Stimulated activated naive CD8-positive, alpha-beta T cell treated with anti-CD3 and anti-CD28 coated beads, Interleukin-15, amount 100 ng/mL, for 72 hours (primary cell): Measurements from ENCODE around the gene ANXA8.
A peak's percentile ranks its signal among the peaks of the same experiment; 100 is the strongest.
"Not testable (repeated sequence)": the region's sequence is repeated elsewhere in the genome, so short reads cannot be mapped to it uniquely, and the experiment has no call there.

ENCODE experiments used
- ATAC-seq: fragments of 150-1000 bp; cut with Tn5 transposase; 2 replicates; pipeline ENCODE4 v1.10.0; 2021; ENCODE audit warnings: mild to moderate bottlenecking, moderate library complexity
- DNase-seq, 2 donors: peaks; one replicate each; pipeline ENCODE4 v3.0.0; 2021 to 2022
- H3K27ac Mint-ChIP-seq, 2 donors: one replicate each; pipeline ENCODE4 v1.8.0; 2022; ENCODE audit warnings: mild to moderate bottlenecking in 2 of 2, mixed read lengths in 2 of 2, moderate library complexity in 2 of 2
- H3K27me3 Mint-ChIP-seq: one replicate; pipeline ENCODE4 v1.8.0; 2022; ENCODE audit warnings: mixed read lengths
- H3K4me1 Mint-ChIP-seq: one replicate; pipeline ENCODE4 v1.8.0; 2022; ENCODE audit warnings: mild to moderate bottlenecking, mixed read lengths
- H3K4me3 Mint-ChIP-seq, 2 donors: one replicate each; pipeline ENCODE4 v1.8.0; 2022; ENCODE audit warnings: mild to moderate bottlenecking in 2 of 2, mixed read lengths in 2 of 2, moderate library complexity in 1 of 2
- H3K9me3 Mint-ChIP-seq, 2 donors: one replicate each; pipeline ENCODE4 v1.8.0; 2022; ENCODE audit warnings: mixed read lengths in 2 of 2

Gene ANXA8, protein sequence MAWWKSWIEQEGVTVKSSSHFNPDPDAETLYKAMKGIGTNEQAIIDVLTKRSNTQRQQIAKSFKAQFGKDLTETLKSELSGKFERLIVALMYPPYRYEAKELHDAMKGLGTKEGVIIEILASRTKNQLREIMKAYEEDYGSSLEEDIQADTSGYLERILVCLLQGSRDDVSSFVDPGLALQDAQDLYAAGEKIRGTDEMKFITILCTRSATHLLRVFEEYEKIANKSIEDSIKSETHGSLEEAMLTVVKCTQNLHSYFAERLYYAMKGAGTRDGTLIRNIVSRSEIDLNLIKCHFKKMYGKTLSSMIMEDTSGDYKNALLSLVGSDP

DNA sequence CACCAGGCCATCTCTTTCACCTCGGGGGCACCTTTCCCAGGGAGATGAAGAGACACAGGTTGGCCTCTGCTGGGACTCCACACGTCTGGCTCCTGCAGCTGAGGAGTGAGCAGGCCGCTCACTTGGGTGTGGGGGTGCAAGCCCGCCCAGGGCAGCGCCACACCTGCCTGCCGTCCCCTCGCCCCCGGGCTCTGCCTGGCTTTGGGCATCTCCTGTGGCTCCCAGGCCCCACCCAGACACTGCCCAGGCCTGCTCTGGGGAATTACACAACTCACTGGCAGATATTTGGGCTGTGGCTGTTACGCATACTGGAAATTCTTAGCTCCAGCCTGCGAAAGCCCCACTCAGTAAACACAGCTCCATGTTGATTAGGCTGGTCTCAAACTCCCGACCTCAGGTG is at the start of gene ANXA8:
ANXA8 (minus strand) TSS at position 193 of the 400 bp plus-strand sequence; CDS start at position 11, 182 bp downstream.
- not testable (repeated sequence) for H3K4me3 Mint-ChIP-seq, H3K27me3 Mint-ChIP-seq, H3K9me3 Mint-ChIP-seq, H3K27ac Mint-ChIP-seq, H3K4me1 Mint-ChIP-seq, DNase-seq, ATAC-seq

DNA sequence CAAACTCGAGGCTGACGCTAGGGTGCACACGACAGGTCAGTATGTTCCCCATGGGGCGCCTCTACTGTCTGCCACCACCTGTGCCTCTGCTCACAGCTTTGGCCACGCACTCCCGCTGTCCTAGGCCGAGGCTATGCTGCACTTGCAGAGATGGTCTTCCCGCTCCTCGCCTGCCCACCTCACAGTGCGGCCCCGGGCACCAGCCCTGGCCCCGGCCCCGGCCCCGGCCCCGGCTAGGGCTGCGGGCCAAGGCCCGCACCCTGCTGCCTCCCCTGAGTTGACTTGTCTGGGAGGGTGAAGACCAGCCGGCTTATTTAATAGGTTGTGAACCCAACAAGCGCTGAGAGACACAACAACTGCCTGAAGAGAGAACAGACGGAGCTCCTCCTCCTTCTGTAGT is 39.6 kb upstream of the ANXA8 start, which contains the start of gene AGAP9:
AGAP9 (minus strand) TSS at position 164 of the 400 bp plus-strand sequence; CDS start at position 52, 112 bp downstream.
- not testable (repeated sequence) for H3K4me1 Mint-ChIP-seq, H3K4me3 Mint-ChIP-seq, DNase-seq, ATAC-seq, H3K27ac Mint-ChIP-seq, H3K27me3 Mint-ChIP-seq, H3K9me3 Mint-ChIP-seq

DNA sequence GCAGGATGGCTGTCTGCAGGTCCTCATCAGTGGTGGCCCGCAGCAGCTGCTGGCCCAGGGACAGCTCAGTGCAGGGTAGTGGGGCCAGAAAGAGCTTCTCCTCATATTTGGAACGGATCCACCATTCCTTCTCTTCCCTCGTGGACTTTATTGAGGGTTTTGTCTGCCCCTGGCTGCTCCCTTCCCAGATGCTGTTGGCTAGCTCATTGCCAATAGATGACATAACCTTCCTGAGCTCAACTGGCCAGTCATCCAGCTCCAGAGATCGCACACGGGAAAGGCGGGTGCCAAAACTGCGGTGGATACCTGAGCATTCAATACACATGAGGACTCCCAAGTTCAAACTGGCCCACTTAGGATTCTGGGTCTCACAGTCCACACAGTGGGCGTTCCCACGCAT is 18.4 kb upstream of the ANXA8 start:
- not testable (repeated sequence) for ATAC-seq

DNA sequence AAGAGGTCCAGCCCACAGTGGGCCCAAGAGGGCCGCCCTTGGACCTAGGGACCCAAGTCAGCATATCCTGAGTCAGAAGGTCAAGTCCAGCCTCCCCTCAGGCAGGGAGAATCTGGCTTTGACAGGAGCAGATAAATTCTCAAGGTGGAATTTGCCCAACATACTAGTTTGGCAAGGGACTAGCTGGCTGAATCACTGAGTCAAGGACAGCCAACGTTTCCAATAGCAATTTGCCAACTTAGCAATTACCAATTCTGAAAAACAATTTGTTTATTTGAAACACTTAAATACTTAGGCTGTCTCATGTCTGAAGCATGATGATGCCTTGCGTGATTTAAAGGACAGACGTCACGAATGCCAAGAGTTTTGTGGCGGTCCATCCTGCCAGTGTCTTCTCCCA is 10.3 kb upstream of the ANXA8 start:
- H3K4me1 Mint-ChIP-seq, H3K27ac Mint-ChIP-seq, ATAC-seq, H3K27me3 Mint-ChIP-seq, H3K9me3 Mint-ChIP-seq, H3K4me3 Mint-ChIP-seq, DNase-seq: not testable (repeated sequence)

More for the DNA sequence above, 18.4 kb upstream of the ANXA8 start:
- H3K4me3 Mint-ChIP-seq, DNase-seq, H3K4me1 Mint-ChIP-seq, H3K27me3 Mint-ChIP-seq, H3K9me3 Mint-ChIP-seq: not testable (repeated sequence)
- H3K27ac Mint-ChIP-seq: peak overlapping the region in 1 of 2 donors; percentile 12

DNA sequence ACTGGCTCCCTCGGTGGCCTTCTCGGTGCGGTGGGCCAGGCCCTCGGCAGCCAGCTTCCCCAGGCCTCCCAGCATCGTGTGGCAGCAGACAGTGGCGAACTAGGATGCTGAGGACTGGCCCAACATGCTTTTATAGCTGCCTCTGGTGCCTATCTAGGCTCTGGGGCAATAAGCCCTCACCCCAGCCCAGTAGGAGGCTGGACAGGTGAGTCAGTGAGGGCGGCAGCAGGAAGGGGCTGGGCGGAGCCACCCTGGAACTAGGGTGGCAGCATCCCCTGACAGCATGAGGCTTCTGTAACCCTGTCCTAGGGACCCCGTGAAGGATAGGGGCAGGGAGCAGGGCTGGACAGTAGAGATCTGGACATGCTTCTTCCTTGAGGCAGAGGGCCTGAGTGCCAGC is 7.7 kb upstream of the ANXA8 start, which contains the start of gene FAM25G:
FAM25G (minus strand) TSS at position 101 of the 400 bp plus-strand sequence; CDS start at position 75, 26 bp downstream.
- H3K4me3 Mint-ChIP-seq, H3K27me3 Mint-ChIP-seq, H3K27ac Mint-ChIP-seq, H3K4me1 Mint-ChIP-seq, DNase-seq, ATAC-seq, H3K9me3 Mint-ChIP-seq: not testable (repeated sequence)

DNA sequence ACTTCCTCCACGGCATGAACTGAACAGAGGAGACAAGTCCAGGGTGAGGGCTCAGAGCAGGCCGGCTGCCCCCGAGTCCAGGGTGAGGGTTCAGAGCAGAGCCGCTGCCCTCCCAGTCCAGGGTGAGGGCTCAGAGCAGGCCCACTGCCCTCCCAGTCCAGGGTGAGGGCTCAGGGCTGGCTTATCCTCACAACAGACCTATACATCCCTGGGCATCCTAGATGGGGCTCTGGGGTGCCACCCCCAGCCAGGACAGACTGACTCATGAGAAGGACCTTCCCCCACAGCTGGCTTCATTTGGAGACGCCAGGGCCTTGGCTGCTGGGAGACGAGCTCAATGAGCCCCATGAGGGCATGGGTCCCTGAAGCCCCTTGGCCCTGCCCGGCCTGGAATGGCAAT is 5.7 kb upstream of the ANXA8 start:
- H3K27me3 Mint-ChIP-seq, H3K4me3 Mint-ChIP-seq, H3K4me1 Mint-ChIP-seq, DNase-seq, H3K9me3 Mint-ChIP-seq, ATAC-seq, H3K27ac Mint-ChIP-seq: not testable (repeated sequence)

DNA sequence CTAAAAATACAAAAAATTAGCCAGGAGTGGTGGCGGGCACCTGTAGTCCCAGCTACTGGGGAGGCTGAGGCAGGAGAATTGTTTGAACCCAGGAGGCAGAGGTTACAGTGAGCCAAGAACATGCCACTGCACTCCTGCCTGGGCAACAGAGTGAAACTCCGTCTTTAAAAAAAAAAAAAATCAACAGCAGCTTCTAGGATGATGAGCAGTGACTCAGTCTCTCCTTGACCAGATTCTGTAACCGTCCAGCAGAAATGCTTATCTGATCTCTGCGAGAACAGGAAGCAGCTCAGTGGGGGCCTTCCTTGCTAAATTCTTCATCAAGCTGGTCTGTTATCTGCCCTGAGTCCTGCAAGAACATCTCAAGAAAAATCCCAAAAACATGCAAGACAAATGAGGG is 2.0 kb upstream of the ANXA8 start:
- not testable (repeated sequence) for H3K27me3 Mint-ChIP-seq, H3K4me3 Mint-ChIP-seq, H3K27ac Mint-ChIP-seq, H3K9me3 Mint-ChIP-seq, ATAC-seq, DNase-seq, H3K4me1 Mint-ChIP-seq

DNA sequence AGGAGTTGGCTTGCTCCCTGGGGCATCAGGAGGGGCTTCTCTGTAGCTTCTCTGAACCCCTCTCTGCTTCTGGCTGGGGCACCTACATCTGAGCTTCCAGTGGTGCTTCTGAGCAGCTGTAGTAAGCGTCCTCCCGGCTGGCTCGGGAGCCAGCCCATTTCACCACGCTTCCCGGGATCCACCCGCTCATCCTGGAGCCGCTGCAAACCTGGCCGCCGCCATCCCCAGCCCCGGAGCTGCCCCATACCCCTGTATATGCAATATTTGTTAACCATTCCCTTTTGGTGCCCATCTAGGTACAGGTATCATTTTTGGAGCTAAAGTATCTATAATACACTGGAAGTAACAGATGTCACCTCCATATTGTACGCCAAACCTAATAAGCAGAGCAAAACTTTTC is 871 bp upstream of the ANXA8 start:
- not testable (repeated sequence) for ATAC-seq, H3K4me3 Mint-ChIP-seq, H3K27ac Mint-ChIP-seq, DNase-seq, H3K4me1 Mint-ChIP-seq, H3K9me3 Mint-ChIP-seq, H3K27me3 Mint-ChIP-seq

DNA sequence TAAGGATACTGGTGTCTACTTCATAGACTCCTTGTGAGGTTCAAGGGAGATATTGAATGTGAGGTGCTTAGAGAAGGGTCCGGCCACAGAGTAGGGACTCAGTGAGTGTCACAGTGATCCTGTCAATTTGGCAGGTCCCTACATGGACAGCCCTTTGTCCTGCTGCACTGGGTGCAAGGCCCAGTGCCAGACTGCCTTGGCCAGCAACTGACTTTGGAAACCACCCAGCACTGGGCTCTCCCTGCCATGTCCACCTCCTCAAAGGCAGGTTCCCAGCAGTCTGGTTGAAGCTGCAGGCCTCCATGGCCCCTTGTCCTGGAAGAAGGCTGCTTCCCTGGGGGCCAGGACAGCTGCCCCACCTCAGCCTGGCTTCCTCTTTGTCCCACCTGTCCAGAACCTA is 1.5 kb downstream of the ANXA8 start:
- not testable (repeated sequence) for ATAC-seq

DNA sequence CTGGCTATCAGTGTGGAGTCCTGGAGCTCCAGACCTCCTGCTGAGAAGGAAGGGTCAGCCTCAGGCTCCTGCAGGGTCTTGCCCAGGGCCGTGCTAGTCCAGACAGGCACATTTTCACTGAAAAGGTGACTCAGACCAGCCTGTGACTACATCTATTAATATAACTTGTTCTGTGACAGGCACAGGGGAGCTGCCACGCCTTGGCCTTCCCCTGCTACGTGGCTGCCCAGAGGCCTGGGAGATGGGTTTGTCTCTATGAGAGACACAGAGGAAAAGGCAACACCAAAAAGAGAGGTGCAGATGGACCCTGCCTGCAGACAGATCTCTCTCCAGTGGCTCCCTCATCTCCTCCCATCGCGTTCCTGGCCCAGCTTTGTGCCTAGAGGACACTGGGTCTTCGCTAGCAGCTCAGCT is 2.1 kb downstream of the ANXA8 start:
- not testable (repeated sequence) for H3K27ac Mint-ChIP-seq, H3K9me3 Mint-ChIP-seq, DNase-seq, H3K4me3 Mint-ChIP-seq, H3K27me3 Mint-ChIP-seq, ATAC-seq, H3K4me1 Mint-ChIP-seq

More for the DNA sequence above, 1.5 kb downstream of the ANXA8 start:
- not testable (repeated sequence) for H3K27me3 Mint-ChIP-seq, H3K9me3 Mint-ChIP-seq, H3K4me1 Mint-ChIP-seq, DNase-seq, H3K27ac Mint-ChIP-seq, H3K4me3 Mint-ChIP-seq

DNA sequence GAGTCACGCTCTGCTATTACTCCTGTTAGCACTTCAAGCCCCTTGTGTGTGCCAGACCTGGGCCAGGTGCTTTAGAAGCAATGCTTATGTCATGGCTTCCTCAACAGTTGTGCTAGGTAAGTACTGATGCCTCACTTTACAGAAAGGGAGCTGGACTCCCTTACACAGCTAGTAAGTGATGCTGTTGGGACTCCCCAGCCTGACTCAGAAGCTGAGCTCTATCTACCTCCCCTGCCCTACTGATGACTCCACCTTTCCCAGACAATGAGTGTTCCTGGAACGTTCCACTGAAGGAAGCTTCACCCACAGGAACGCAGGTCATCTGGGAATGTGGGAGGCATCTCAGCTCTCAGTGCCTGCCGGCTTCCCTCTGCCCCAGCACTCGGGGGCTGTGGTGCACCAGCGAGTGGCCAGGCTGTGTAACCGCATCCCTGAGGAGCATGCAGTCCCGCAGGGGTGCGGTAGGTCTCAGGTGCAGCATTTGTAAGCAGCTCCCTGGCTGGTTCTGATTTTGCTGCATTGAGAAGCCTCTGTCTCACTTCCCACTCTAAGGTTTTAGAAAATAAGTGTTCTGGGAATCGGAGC is 2.6 kb downstream of the ANXA8 start:
- H3K27ac Mint-ChIP-seq, H3K4me3 Mint-ChIP-seq, H3K9me3 Mint-ChIP-seq, DNase-seq, H3K27me3 Mint-ChIP-seq, H3K4me1 Mint-ChIP-seq, ATAC-seq: not testable (repeated sequence)

DNA sequence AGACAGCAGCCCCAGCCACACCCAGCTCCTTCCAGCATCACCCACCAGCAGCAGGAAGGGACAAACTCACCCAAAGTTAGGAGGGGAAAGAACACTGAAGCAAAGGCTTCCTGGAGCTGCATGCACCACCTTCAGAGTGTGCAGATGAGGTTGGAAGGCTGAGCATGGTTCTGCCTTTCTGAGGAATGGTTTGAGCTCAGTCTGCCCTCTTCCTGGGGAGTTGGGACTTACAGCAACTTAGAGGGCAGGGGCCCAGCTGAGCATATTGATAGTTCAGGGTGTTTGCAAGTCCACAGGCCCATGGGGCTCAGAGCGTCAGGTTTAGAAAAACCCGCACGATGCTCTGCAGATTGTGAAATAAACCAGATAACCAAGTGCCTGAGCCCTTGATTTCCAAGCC is 3.8 kb downstream of the ANXA8 start:
- not testable (repeated sequence) for ATAC-seq, H3K9me3 Mint-ChIP-seq, H3K4me1 Mint-ChIP-seq, H3K27me3 Mint-ChIP-seq, DNase-seq, H3K27ac Mint-ChIP-seq, H3K4me3 Mint-ChIP-seq

DNA sequence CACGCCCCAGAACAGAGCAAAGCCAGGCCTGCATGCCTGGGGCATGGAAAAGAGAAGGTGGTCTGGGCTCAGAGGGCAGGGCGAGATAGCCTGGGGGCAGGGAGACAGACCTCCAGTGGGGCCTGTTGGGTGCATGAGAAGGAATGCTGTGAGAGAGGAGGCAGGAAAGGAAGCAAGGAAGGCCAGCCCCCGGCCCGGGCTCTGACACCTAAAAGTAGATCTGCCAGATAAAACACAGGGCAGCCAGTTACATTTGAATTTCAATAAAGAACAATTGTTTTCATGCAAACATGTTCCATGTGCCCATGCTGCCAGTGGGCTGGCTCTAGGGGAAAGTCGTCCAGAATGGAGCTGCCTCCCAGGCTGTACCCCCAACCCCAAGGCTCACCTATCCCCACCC is 5.8 kb downstream of the ANXA8 start:
- ATAC-seq, H3K4me3 Mint-ChIP-seq, H3K27me3 Mint-ChIP-seq, DNase-seq, H3K27ac Mint-ChIP-seq, H3K4me1 Mint-ChIP-seq, H3K9me3 Mint-ChIP-seq: not testable (repeated sequence)

DNA sequence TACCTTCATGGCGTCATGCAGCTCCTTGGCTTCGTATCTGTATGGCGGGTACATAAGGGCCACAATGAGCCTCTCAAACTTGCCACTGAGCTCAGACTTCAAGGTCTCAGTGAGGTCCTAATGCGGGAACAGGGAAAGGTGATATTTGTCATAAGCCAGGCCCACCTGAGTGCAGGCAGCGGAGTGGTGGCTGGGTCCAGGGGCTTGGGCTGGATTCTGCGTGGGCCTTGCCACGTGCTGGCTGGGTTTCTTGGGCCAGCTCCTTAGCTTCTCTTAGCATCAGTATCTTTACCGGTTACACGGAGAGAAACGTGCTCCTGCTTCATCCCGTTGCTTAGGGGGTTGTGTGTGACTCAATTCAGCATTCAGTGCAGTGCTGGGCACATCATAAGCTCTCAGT is 6.8 kb downstream of the ANXA8 start:
- not testable (repeated sequence) for H3K27me3 Mint-ChIP-seq, DNase-seq, H3K9me3 Mint-ChIP-seq, H3K27ac Mint-ChIP-seq, ATAC-seq, H3K4me3 Mint-ChIP-seq, H3K4me1 Mint-ChIP-seq

DNA sequence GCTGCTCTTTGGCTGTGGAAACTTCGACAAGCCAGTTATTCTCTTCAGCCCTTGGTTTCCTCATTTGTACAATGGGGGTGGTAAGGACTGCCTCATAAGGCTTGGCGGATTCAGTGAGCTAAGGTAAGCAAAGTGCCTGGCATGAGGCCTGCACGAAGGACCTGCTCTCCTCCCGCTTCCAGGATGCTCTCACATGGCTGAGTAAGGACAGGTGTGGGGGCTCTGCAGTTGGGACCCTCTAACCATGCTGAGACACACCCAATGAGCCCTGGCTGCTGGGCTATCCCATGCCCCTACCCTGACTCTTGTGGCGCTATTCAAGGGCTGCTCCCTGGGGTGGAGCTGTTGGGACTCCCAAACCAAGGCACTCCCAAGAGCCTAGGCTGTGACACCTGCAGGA is 8.8 kb downstream of the ANXA8 start:
- not testable (repeated sequence) for H3K9me3 Mint-ChIP-seq

DNA sequence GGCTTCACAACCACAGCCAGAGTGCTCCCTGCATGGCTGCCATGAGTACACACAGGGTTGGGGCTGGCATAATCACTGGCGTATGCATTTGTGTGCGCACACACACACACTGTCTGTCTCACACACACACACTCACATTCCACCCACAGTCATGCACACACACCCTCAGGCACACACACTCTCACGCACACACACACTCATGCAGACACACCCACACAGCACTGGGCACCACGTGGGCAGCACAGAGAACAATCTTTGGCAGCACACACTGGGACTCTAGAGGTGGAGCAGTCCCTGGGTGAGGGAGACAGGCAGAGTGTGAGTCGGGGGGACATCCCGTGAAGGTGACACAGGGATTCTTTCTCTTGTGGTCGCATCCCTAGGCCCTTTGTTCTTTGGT is 10.4 kb downstream of the ANXA8 start:
- H3K27ac Mint-ChIP-seq, ATAC-seq, H3K4me3 Mint-ChIP-seq, H3K9me3 Mint-ChIP-seq, DNase-seq, H3K4me1 Mint-ChIP-seq, H3K27me3 Mint-ChIP-seq: not testable (repeated sequence)

More for the DNA sequence above, 8.8 kb downstream of the ANXA8 start:
- H3K4me1 Mint-ChIP-seq, ATAC-seq, H3K27ac Mint-ChIP-seq, H3K4me3 Mint-ChIP-seq, DNase-seq, H3K27me3 Mint-ChIP-seq: not testable (repeated sequence)
